ENCODE data around the gene EML6. TPM values are rescaled to one million over a fixed set of nuclear protein-coding genes. Genes with fewer than 3 reads are reported as not detected.

The EML6 gene
- polyA plus RNA-seq, 5 donors: 0.75 to 2.2 (median 1.6) TPM

DNA sequence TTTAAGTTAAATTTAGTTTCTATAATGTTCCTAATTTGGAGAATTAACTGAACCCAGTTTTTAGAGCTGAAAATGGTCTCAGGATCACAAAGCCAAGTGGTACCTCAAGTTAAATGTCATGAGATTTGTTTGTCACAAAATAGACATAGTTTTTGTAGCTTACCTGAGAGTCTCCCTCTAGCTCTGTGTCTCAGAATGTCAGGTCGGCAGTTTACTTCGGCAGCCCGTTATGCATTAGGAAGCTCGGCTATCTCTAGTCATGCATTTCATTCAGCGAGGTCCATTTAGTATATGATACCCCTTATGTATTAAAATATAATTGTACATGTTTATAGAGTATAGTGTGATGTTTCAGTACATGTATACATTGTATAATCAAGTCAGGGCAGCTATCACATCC is 155.6 kb downstream of the EML6 start:
- DNase-seq: no peak

GRCh38 chr2:54879598-54880332 is 156.3 kb downstream of the EML6 start:
- DNase-seq: no peak

- no peak for DNase-seq
Measured at GRCh38 chr2:54880428-54880827, 157.0 kb downstream of the EML6 start.

DNA sequence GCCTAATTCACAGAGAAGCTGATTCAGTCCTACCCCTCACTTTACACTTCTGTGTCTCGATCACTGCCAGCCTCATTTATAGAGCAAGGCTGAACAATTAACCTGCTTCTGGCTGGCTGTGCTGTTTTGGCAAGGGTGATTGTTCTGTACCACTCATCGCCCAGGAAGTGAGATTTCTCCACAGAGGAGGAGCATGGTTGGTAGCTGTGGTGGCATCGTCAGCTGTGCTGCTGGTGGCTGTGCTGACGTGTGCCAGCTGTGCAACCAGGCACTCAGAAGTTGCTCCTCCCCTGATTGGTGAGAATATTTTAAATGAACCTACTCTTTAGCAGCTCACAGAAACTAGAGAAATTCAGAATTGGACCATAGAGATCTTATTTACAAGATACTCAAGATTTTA is 158.3 kb downstream of the EML6 start:
- no peak for DNase-seq

DNA sequence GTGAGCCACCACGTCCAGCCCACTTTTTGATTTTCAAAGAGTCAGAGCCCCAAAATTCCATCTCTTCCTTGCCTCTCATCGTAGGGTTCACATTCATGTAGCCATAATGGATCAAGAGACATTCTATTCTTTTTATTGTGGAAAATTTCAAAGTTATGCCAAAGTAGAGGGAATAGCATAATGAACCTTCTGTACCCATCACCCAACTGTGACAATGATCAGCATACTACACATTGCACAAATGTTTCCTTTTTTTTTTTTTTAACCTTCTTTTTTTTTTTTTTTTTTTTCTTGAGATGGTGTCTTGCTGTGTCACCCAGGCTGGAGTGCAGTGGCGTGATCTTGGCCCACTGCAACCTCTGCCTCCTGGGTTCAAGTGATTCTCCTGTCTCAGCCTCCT is 162.4 kb downstream of the EML6 start:
- no peak for DNase-seq

DNA sequence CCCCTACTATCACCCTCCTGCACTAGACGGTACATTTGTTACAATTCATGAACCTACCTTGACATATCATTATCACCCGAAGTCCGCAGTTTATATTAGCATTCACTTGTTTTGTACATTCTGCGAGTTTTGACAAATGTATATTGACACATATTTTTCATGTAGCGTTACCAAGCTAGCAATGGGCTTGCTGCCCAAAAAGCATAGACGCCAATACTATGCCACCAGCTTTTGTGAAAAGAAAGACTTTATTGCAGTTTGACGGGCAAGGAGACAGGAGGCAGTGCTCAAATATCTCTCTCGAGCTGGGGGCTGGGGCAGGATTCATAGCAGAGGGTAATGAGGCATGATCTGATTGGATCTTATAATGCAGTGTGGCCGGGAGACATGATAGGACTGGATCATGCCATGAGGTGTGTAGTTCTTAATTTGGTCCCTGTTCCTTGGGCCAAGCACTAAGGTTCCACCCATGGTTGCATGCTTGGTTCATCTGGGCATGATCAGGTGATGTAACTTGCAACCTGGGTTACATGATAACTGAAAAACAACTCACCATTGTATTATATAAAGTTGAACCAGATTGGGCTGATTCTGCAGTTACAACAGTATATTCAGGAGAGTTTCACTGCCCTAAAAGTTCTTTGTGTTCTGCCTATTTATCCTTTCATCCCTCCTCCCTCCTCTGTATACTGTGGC is 164.5 kb downstream of the EML6 start:
- no peak for DNase-seq

DNA sequence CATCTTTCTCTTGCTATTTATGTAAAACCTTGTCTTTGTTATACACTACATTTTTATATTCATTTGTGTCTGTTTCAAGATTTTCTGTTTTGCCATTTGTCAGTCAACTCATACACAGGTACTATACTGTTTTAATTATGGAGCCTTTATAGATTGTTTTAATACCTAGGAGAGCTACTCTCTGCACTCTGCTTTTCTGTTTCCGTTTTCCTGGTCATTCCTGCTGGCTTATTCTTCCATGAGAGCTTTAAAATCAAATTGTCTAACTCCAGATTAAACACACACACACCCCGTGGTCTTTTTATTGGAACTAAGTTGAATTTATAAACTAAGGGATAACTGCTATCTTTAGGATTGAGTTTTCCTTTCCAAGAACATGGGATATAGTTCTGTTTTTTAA is 165.6 kb downstream of the EML6 start:
- DNase-seq: no peak

DNA sequence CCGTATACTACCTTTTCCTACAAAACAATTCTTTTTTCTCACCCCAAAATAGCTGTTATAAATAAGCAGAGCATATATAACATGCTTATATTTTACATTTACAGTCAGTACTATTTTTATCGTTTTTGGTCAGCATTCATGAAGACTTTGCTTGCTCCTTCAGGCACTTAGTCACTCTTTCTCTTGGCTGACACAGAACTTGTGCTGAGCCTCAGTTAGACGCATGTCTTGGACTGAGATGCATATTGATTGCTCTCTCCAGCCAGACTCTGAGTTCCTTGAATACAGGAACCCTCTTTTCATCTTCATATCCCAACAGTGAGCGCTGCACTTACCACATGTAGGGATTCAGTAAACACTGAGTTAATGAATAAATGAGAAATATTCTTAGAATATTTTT is 168.4 kb downstream of the EML6 start:
- DNase-seq: no peak

GRCh38 chr2:54894467-54894866 is 171.0 kb downstream of the EML6 start:
- no peak for DNase-seq

- no peak for DNase-seq
Measured at GRCh38 chr2:54895730-54896129, 172.3 kb downstream of the EML6 start.

- no peak for DNase-seq
Measured at GRCh38 chr2:54897420-54898310, 174.2 kb downstream of the EML6 start.

GRCh38 chr2:54898456-54899226 is 175.2 kb downstream of the EML6 start:
- DNase-seq: no peak

GRCh38 chr2:54899576-54900200 is 176.2 kb downstream of the EML6 start:
- DNase-seq: peak; percentile 11 to 30

- DNase-seq: no peak
Measured at GRCh38 chr2:54901224-54901986, 177.9 kb downstream of the EML6 start.

- no peak for DNase-seq
Measured at GRCh38 chr2:54902763-54903162, 179.3 kb downstream of the EML6 start.

DNA sequence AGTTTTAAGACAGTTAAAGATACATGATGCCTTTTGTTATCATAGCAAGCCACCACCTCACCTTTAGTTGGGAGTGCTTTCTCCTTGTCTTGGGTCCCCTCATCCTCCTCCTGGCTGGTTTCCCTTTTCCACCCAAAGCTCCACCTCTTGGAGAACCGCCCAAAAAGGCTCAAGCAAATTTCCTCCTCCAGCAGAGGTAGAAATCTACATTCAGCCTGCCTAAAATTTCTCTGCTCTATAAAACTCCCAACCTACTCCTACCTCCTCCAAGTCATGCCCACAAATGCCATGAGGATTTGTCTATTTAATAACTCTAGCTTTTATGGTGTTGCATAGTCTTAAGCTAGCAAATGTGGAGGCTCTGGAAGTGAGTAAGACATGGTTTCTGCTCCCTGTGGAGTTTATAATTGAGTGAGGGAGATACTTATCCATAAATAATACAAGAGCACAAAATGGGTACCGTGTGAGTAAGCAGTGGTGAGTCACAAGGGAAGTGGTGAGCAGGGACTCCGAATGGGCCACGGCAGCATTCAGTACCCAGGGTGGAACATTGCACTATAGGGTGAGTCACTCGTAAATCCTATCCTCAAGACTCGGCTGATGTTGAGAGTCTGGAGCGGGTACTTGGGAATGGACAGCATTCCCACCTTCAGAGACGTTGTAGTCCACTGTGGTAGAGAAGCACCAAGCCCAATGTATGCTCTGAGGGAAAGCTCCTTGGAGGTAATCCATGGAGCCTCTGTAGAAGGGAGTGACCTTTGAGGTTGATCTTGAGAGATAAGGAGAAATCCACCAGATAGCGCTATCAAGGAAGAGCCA is 180.5 kb downstream of the EML6 start:
- DNase-seq: no peak

- no peak for DNase-seq
Measured at GRCh38 chr2:54904836-54905235, 181.4 kb downstream of the EML6 start.

DNA sequence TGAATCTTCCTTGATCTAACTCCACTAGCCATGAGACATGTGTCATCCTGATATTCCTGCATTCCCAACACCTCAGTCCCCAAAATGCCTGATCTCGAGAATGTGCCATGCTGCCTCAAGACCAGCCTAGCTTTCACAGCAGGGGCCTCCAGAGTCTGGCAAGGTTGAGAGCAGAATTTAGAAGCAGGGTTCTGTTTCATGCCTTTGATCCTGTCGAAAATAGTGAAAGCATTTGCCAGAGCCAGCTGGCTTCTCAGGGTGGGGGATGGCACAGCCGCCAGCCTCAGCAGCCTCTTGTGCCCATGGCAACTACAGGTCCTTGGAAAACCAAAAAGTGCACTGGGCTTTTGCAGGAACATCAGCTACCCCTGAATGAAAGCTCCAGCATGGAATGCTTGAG is 183.3 kb downstream of the EML6 start:
- no peak for DNase-seq

DNA sequence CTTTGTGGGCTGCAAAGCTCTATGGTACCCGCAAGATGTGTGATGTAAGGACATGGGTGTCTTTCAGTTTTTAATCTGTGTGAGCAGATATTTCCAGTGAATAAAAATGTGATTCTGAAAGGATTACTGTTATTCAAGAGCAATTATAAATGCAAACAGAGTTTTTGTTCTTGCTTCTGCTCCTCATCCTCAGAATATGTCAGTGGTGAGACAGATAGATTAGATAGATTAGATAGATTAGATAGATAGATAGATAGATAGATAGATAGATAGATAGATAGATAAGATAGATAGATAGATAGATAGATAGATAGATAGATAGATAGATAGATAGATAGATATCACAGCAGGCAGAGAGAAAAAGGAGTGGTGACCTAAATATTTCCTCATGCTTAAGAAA is 184.2 kb downstream of the EML6 start:
- DNase-seq: no peak

DNA sequence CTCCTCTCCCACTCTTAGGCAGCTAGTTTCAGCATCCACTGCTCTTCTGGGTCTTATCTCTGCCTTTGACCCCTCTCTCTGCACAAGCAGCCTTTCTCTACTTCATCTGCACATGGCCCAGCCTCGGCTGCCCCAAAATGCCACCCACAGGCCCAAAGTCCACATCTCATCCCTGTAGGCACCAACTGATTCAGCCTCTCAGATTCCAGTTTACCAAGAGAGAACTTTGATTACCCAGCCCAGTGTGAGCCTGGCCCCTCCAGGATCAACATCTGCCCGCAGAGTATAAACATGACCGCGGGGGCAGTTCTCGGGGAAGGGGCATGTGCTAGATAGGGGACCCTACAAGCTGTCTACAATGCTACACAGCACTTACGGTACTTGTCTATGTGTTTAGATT is 185.1 kb downstream of the EML6 start:
- DNase-seq: no peak
